NCI-H82 treated with DMSO at 0.1 percent for 48 hours (cell line): Measurements from ENCODE around the gene TECRL.

ENCODE experiments used
- DNase-seq: peaks from one replicate; lab custom pipeline; 2025; ENCODE audit not compliant: unreplicated experiment; lab: John Stamatoyannopoulos, UW

TECRL gene

GRCh38 chr4:64330143-64330542 is 79.1 kb downstream of the TECRL start:
- no peak for DNase-seq

- no peak for DNase-seq
These were observed 82.0 kb downstream of the TECRL start for GRCh38 chr4:64327237-64327636.

- DNase-seq = no peak
These were observed 82.7 kb downstream of the TECRL start for GRCh38 chr4:64326507-64326906.

- no peak for DNase-seq
These were observed 103.0 kb downstream of the TECRL start for GRCh38 chr4:64306255-64306565.

GRCh38 chr4:64305565-64306254 is 103.5 kb downstream of the TECRL start:
- DNase-seq = no peak

- no peak for DNase-seq
These were observed 136.8 kb downstream of the TECRL start for GRCh38 chr4:64272432-64272831.

- no peak for DNase-seq
These were observed 137.6 kb downstream of the TECRL start for GRCh38 chr4:64271601-64272081.

- DNase-seq = no peak
These were observed 142.6 kb downstream of the TECRL start for GRCh38 chr4:64266669-64267068.

GRCh38 chr4:64266263-64266662 is 143.0 kb downstream of the TECRL start:
- DNase-seq = no peak

- no peak for DNase-seq
These were observed 157.5 kb downstream of the TECRL start for GRCh38 chr4:64251781-64252180.

GRCh38 chr4:64250488-64250887 is 158.8 kb downstream of the TECRL start:
- DNase-seq = no peak

- no peak for DNase-seq
These were observed 159.2 kb downstream of the TECRL start for GRCh38 chr4:64250061-64250460.

- no peak for DNase-seq
These were observed 161.1 kb downstream of the TECRL start for GRCh38 chr4:64248186-64248585.

- DNase-seq = no peak
These were observed 178.4 kb downstream of the TECRL start for GRCh38 chr4:64230709-64231310.
